IPS-NIHi7 (cell line): Measurements from ENCODE around the gene NR1H3.
"Not testable (repeated sequence)": the region's sequence is repeated elsewhere in the genome, so short reads cannot be mapped to it uniquely, and the experiment has no call there.

Source experiments
- DNase-seq: peaks from one replicate; pipeline ENCODE4 v3.0.0; 2012; ENCODE audit warnings: mixed read lengths; ENCODE audit errors: extremely low spot score

The NR1H3 gene

GRCh38 chr11:47257517-47258316 is at the start of gene NR1H3:
NR1H3 (plus strand) TSS chr11:47257996; CDS start chr11:47259217, 1,221 bp downstream.
- peak; percentile 94 for DNase-seq

- DNase-seq: not testable (repeated sequence)
These were observed 49.7 kb upstream of the NR1H3 start for GRCh38 chr11:47208008-47208552.

- DNase-seq: no peak
These were observed 49.2 kb upstream of the NR1H3 start for GRCh38 chr11:47208628-47209027.

- no peak for DNase-seq
These were observed 44.9 kb upstream of the NR1H3 start for GRCh38 chr11:47212938-47213337.

GRCh38 chr11:47213950-47214565 is 43.7 kb upstream of the NR1H3 start:
- DNase-seq: peak; percentile 78

GRCh38 chr11:47215366-47215910 is 42.4 kb upstream of the NR1H3 start:
- peak; percentile 46 for DNase-seq

GRCh38 chr11:47216121-47216798 is 41.5 kb upstream of the NR1H3 start:
- no peak for DNase-seq

GRCh38 chr11:47220401-47220821 is 37.4 kb upstream of the NR1H3 start:
- DNase-seq: no peak

GRCh38 chr11:47222696-47223095 is 35.1 kb upstream of the NR1H3 start:
- no peak for DNase-seq

GRCh38 chr11:47225552-47226400 is 32.0 kb upstream of the NR1H3 start:
- no peak for DNase-seq

GRCh38 chr11:47229161-47229560 is 28.6 kb upstream of the NR1H3 start:
- no peak for DNase-seq

GRCh38 chr11:47233051-47233450 is 24.7 kb upstream of the NR1H3 start:
- no peak for DNase-seq

- DNase-seq: peak; percentile 61
These were observed 23.7 kb upstream of the NR1H3 start for GRCh38 chr11:47233989-47234668.

GRCh38 chr11:47234669-47235100 is 23.1 kb upstream of the NR1H3 start:
- DNase-seq: no peak

- no peak for DNase-seq
These were observed 22.6 kb upstream of the NR1H3 start for GRCh38 chr11:47235163-47235562.

- DNase-seq: no peak
These were observed 21.3 kb upstream of the NR1H3 start for GRCh38 chr11:47236482-47236881.

GRCh38 chr11:47239852-47240251 is 17.9 kb upstream of the NR1H3 start:
- DNase-seq: no peak

- DNase-seq: no peak
These were observed 15.9 kb upstream of the NR1H3 start for GRCh38 chr11:47241841-47242301.

GRCh38 chr11:47242596-47243192 is 15.1 kb upstream of the NR1H3 start:
- DNase-seq: no peak

GRCh38 chr11:47243454-47243853 is 14.3 kb upstream of the NR1H3 start:
- DNase-seq: no peak
